Gastroesophageal sphincter (tissue), 3 donors: Measurements from ENCODE around the gene SPTBN5.

Experiments used
- CTCF ChIP-seq, 4 experiments: fragments of 200-600 bp in 2 of 4; fragments of 450-650 bp in 2 of 4; sonication (generic) in 1 of 4; IDR thresholded peaks; one replicate each; pipeline ENCODE4 v1.5.1; 2017 to 2019; ENCODE audit warnings: antibody characterized with exemption in 4 of 4, mild to moderate bottlenecking in 2 of 4, moderate library complexity in 2 of 4
- POLR2A ChIP-seq, 2 donors: fragments of 450-650 bp; IDR thresholded peaks; one replicate each; pipeline ENCODE4 v1.6.1; 2017; ENCODE audit warnings: antibody characterized with exemption in 2 of 2, mild to moderate bottlenecking in 2 of 2, moderate library complexity in 1 of 2

- TF ChIP-seq POLR2A (IDR thresholded peaks at IDR 0.05), result no peak
- no peak for TF ChIP-seq CTCF (IDR thresholded peaks at IDR 0.05)
Measured at GRCh38 chr15:41876007-41876406, 17.8 kb downstream of the SPTBN5 start.
